ENCODE data around the gene CHRNB1. TPM values are rescaled to one million over a fixed set of nuclear protein-coding genes. Genes with fewer than 3 reads are reported as not detected.

CHRNB1 gene
- total RNA-seq, 1 donor from 2014 or later = 9.9 TPM

DNA sequence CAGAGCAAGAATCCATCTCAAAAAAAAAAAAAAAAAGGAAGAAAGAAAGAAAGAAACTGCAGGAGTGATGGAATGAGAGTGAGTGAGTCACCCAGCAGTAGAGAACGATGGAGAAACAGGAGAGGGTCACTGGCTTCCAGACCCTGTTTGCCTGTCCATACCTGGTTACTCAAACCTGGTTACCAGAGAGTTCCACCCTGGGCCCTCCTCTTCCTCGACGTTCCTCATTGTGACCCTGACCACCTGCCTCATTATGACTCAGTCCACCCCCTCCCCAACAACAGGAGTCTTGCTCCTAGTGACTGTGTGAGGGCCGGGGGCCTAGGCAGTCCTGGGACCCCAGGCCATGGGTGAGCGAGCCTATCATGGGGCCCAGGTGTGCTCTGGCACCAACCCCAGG lies 16.3 kb upstream of the CHRNB1 start, which contains the start of gene SPEM3:
Gene SPEM3, plus strand, starts transcription at position 301 of the 400 bp plus-strand sequence. Its CDS starts 46 bp downstream, at position 347.
- H3K4me1 Mint-ChIP-seq = peaks cover 5% of the 10 kb centered on the region
- H3K27ac Mint-ChIP-seq (ENCODE audit: unreplicated experiment) = no peak within 1 kb of the TSS
- no peaks in the 10 kb centered on the region for H3K27me3 Mint-ChIP-seq (ENCODE audit: low read depth)
- TF ChIP-seq, protein P1, sequence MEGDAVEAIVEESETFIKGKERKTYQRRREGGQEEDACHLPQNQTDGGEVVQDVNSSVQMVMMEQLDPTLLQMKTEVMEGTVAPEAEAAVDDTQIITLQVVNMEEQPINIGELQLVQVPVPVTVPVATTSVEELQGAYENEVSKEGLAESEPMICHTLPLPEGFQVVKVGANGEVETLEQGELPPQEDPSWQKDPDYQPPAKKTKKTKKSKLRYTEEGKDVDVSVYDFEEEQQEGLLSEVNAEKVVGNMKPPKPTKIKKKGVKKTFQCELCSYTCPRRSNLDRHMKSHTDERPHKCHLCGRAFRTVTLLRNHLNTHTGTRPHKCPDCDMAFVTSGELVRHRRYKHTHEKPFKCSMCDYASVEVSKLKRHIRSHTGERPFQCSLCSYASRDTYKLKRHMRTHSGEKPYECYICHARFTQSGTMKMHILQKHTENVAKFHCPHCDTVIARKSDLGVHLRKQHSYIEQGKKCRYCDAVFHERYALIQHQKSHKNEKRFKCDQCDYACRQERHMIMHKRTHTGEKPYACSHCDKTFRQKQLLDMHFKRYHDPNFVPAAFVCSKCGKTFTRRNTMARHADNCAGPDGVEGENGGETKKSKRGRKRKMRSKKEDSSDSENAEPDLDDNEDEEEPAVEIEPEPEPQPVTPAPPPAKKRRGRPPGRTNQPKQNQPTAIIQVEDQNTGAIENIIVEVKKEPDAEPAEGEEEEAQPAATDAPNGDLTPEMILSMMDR (conservative IDR thresholded peaks at IDR 0.05) = no peak
- peaks cover 7% of the 10 kb centered on the region for H3K9me3 Mint-ChIP-seq
- no peak within 1 kb of the TSS for H3K4me3 Mint-ChIP-seq
- DNase-seq (ENCODE audit: low read depth, low spot score) = no peak
- no peaks in the 10 kb centered on the region for H3K36me3 Mint-ChIP-seq (ENCODE audit: low read depth)

DNA sequence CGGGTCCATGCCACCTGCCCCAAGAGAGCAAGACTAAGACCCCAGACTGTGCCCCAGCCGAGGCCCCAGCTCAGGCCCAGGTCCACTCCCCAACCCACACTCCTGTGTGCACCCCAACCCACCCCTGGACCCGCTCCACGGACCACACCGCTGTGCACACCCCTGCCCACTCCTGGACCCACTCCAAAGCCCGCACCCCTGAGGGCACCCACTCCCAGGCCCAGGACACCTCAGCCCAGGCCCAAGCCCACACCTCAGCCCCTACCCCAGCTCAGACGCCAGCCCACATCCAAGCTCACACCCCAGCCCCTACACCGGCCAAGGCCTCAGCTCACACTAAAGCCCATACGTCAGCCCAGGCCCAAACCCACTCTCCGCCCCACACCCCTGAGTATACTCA lies 15.1 kb upstream of the CHRNB1 start:
- H3K27ac Mint-ChIP-seq (ENCODE audit: unreplicated experiment) = no peak overlapping the region
- H3K4me1 Mint-ChIP-seq = no peaks in the 10 kb centered on the region

DNA sequence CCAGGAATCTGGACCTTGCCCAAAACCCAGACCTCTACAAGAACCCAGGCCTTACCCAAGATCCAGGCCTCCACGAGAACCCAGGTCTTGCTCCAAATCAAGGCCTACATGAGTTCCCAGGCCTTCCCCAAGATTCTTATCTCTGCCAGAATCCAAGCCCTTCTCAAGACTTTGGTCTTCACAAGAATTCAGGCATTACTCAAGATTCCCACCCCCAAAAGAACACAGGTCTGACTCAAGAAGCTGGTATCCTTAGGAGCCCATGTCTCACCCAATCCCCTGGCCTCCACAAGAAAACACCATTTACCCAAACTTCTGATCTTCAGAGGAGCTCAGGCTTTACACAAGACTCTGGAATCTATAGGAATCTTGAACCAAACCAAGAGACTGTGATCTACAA lies 13.6 kb upstream of the CHRNB1 start:
- Mint-ChIP-seq H3K9me3 (peaks cover 7% of the 10 kb centered on the region), H3K4me1 (peaks cover 11% of the 10 kb centered on the region), H3K4me3 (no peak overlapping the region), H3K27me3 (ENCODE audit: low read depth) (peaks cover 14% of the 10 kb centered on the region), H3K27ac (ENCODE audit: unreplicated experiment) (no peak overlapping the region), H3K36me3 (ENCODE audit: low read depth) (no peaks in the 10 kb centered on the region)
- no peak for DNase-seq (ENCODE audit: low read depth, low spot score)
- TF ChIP-seq, protein P1 (conservative IDR thresholded peaks at IDR 0.05) = no peak

More for the DNA sequence above, 15.1 kb upstream of the CHRNB1 start:
- peaks cover 7% of the 10 kb centered on the region for H3K9me3 Mint-ChIP-seq
- no peaks in the 10 kb centered on the region for H3K27me3 Mint-ChIP-seq (ENCODE audit: low read depth)
- TF ChIP-seq, protein P1 (conservative IDR thresholded peaks at IDR 0.05) = no peak
- no peak for DNase-seq (ENCODE audit: low read depth, low spot score)
- no peaks in the 10 kb centered on the region for H3K36me3 Mint-ChIP-seq (ENCODE audit: low read depth)
- no peak overlapping the region for H3K4me3 Mint-ChIP-seq

DNA sequence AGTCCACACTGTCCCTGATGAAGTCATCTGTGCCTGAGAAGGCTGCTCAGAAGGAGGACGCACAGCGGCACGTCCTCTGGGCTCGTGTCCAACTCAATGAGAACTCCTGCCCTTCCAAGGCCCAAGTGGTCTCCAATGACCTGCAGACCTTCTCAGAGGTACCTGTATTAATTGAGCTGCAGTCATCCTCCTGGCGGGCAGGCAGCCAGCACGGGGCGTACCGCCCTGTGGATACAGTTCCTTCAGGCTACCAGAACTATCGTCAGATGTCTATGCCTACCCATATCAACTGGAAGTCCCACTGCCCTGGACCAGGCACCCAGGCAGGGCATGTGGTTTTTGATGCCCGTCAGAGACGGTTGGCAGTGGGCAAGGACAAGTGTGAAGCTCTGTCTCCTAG lies 12.6 kb upstream of the CHRNB1 start:
- Mint-ChIP-seq H3K27ac (ENCODE audit: unreplicated experiment) (no peak overlapping the region), H3K9me3 (peaks cover 7% of the 10 kb centered on the region), H3K36me3 (ENCODE audit: low read depth) (no peaks in the 10 kb centered on the region), H3K27me3 (ENCODE audit: low read depth) (peaks cover 23% of the 10 kb centered on the region), H3K4me1 (peaks cover 13% of the 10 kb centered on the region), H3K4me3 (no peak overlapping the region)
- TF ChIP-seq, protein P1 (conservative IDR thresholded peaks at IDR 0.05) = no peak
- DNase-seq (ENCODE audit: low read depth, low spot score) = no peak

DNA sequence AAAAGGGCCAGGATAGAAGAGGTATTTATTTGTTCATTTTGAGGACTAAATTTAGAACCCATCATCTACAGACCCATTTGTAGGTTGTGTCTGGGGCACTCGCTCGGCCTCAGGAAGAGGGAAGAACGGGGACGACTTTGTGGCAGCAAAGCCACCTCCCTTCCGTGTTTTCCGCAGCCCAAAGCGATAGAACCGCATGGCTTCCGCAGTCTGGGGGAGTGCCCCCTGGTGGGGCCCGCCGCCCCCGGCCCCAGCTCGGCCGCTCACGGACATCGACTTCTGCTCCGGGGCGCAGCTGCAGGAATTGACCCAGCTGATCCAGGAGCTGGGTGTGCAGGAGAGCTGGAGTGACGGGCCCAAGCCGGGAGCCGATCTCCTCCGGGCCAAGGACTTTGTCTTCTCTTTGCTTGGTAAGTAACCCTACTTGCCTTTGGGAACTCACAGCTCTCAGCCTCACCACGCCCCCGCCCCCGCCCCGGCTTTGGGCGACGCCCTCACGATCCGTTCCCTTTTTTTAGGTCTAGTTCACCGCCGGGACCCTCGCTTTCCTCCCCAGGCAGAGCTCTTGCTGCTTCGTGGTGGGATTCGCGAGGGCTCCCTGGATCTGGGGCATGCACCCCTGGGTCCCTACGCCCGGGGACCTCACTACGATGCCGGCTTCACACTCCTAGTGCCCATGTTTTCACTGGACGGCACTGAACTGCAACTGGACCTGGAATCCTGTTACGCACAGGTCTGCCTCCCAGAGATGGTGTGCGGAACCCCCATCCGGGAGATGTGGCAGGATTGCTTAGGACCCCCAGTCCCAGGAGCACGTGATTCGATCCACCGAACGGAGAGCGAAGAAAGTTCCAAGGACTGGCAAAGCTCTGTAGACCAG lies 8.9 kb upstream of the CHRNB1 start:
- H3K36me3 Mint-ChIP-seq (ENCODE audit: low read depth) = peaks cover 6% of the 10 kb centered on the region
- TF ChIP-seq, protein P1 (conservative IDR thresholded peaks at IDR 0.05) = no peak
- H3K27me3 Mint-ChIP-seq (ENCODE audit: low read depth) = peaks cover 56% of the 10 kb centered on the region
- H3K27ac Mint-ChIP-seq (ENCODE audit: unreplicated experiment) = no peak overlapping the region
- DNase-seq (ENCODE audit: low read depth, low spot score) = no peak
- peaks cover 4% of the 10 kb centered on the region for H3K9me3 Mint-ChIP-seq
- H3K4me1 Mint-ChIP-seq = peaks cover 38% of the 10 kb centered on the region
- peak overlapping the region; percentile 87 for H3K4me3 Mint-ChIP-seq

Measured in neural crest cell (in vitro differentiated cells).